HepG2 (cell line): ENCODE measurements around the gene SHC1.

Experiments
- DBP ChIP-seq: sonication (generic); formaldehyde crosslinking; IDR thresholded peaks from 2 replicates; pipeline ENCODE4 v1.4.0; 2020; ENCODE audit warnings: missing genetic modification reagents; ENCODE audit errors: not compliant biosample characterization
- NFE2L2 ChIP-seq: fragments of 150-350 bp; IDR thresholded peaks from 2 replicates; pipeline ENCODE4 v1.6.1; 2014; ENCODE audit warnings: low read length
- POLR2A ChIP-seq, 2 experiments: IDR thresholded peaks; 2 replicates each; pipeline ENCODE4 v1.6.1; 2011; ENCODE audit warnings: low read depth in 2 of 2, low read length in 2 of 2, mild to moderate bottlenecking in 1 of 2, moderate library complexity in 1 of 2; ENCODE audit not compliant: insufficient read depth in 1 of 2
- RAD21 ChIP-seq: fragments of 450-650 bp; formaldehyde crosslinking; IDR thresholded peaks from 2 replicates; pipeline ENCODE4 v1.5.0; 2020; ENCODE audit warnings: mild to moderate bottlenecking
- U2AF2 ChIP-seq: fragments of 200-400 bp; formaldehyde crosslinking; IDR thresholded peaks from 2 replicates; pipeline ENCODE4 v1.6.1; 2017; ENCODE audit warnings: low read depth, mild to moderate bottlenecking, low read length
- ZFP36L2 ChIP-seq: sonication (generic); formaldehyde crosslinking; IDR thresholded peaks from 2 replicates; pipeline ENCODE4 v1.4.0; 2020; ENCODE audit warnings: missing genetic modification reagents
- ZNF207 ChIP-seq: fragments of 450-650 bp; IDR thresholded peaks from 2 replicates; pipeline ENCODE4 v1.6.1; 2016; ENCODE audit warnings: antibody characterized with exemption, borderline replicate concordance
- ZNF746 ChIP-seq: sonication (generic); formaldehyde crosslinking; IDR thresholded peaks from 2 replicates; pipeline ENCODE4 v1.8.0; 2022; ENCODE audit warnings: mild to moderate bottlenecking, missing genetic modification reagents
- TF ChIP-seq, protein P1 (sequence below): sonication (generic); formaldehyde crosslinking; IDR thresholded peaks from 2 replicates; pipeline ENCODE4 v1.5.1; 2020; ENCODE audit warnings: missing genetic modification reagents, mild to moderate bottlenecking, borderline replicate concordance

- TF ChIP-seq, protein P1, sequence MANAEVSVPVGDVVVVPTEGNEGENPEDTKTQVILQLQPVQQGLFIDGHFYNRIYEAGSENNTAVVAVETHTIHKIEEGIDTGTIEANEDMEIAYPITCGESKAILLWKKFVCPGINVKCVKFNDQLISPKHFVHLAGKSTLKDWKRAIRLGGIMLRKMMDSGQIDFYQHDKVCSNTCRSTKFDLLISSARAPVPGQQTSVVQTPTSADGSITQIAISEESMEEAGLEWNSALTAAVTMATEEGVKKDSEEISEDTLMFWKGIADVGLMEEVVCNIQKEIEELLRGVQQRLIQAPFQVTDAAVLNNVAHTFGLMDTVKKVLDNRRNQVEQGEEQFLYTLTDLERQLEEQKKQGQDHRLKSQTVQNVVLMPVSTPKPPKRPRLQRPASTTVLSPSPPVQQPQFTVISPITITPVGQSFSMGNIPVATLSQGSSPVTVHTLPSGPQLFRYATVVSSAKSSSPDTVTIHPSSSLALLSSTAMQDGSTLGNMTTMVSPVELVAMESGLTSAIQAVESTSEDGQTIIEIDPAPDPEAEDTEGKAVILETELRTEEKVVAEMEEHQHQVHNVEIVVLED: no peak
- TF ChIP-seq DBP (CRISPR knock-in tag): no peak
- no peak for TF ChIP-seq ZFP36L2 (CRISPR knock-in tag)
- no peak for TF ChIP-seq NFE2L2
- TF ChIP-seq ZNF207: no peak
- no peak for TF ChIP-seq U2AF2
- no peak for TF ChIP-seq RAD21 (CRISPR knock-in tag)
- no peak for TF ChIP-seq ZNF746 (CRISPR knock-in tag)
- TF ChIP-seq POLR2A (IDR thresholded peaks at IDR 0.05; ENCODE audit: insufficient read depth in 1 of 2, low read depth in 2 of 2, low read length in 2 of 2): no peak
Measured at GRCh38 chr1:155018617-155019348, 48.2 kb upstream of the SHC1 start.
